HepG2 (cell line): ENCODE data around the gene USP35. TPM values are rescaled to one million over a fixed set of nuclear protein-coding genes. Genes with fewer than 3 reads are reported as not detected.

Source experiments
- ETV6 ChIP-seq: sonication (generic); formaldehyde crosslinking; conservative IDR thresholded peaks from 2 replicates; pipeline ENCODE4 v1.4.0; 2020; ENCODE audit warnings: missing genetic modification reagents
- GATAD1 ChIP-seq: IDR thresholded peaks from 2 replicates; pipeline ENCODE4 v1.6.1; 2016; ENCODE audit warnings: missing genetic modification reagents, missing compliant biosample characterization
- HCFC1 ChIP-seq: fragments of 150-350 bp; IDR thresholded peaks from 2 replicates; pipeline ENCODE4 v1.6.1; 2014; ENCODE audit warnings: low read depth, low read length
- KDM2A ChIP-seq: sonication (generic); formaldehyde crosslinking; IDR thresholded peaks from 2 replicates; pipeline ENCODE4 v1.4.0; 2020; ENCODE audit warnings: low read depth, missing genetic modification reagents, borderline replicate concordance
- MED8 ChIP-seq: sonication (generic); formaldehyde crosslinking; IDR thresholded peaks from 2 replicates; pipeline ENCODE4 v1.8.1; 2023; ENCODE audit warnings: mild to moderate bottlenecking, missing genetic modification reagents; ENCODE audit not compliant: insufficient replicate concordance
- MZF1 ChIP-seq: sonication (generic); formaldehyde crosslinking; IDR thresholded peaks from 2 replicates; pipeline ENCODE4 v1.8.1; 2023; ENCODE audit warnings: mild to moderate bottlenecking, missing genetic modification reagents, borderline replicate concordance
- NR2F2 ChIP-seq: IDR thresholded peaks from 2 replicates; pipeline ENCODE4 v1.6.1; 2012; ENCODE audit warnings: low read depth, inconsistent platforms, borderline replicate concordance
- SAP130 ChIP-seq: IDR thresholded peaks from 2 replicates; pipeline ENCODE4 v1.6.1; 2016; ENCODE audit warnings: low read depth
- ZC3H13 ChIP-seq: sonication (generic); formaldehyde crosslinking; IDR thresholded peaks from 2 replicates; pipeline ENCODE4 v1.8.1; 2023; ENCODE audit warnings: mild to moderate bottlenecking, missing genetic modification reagents, moderate library complexity
- ZFAT ChIP-seq: sonication (generic); formaldehyde crosslinking; conservative IDR thresholded peaks from 2 replicates; pipeline ENCODE4 v1.8.1; 2023; ENCODE audit warnings: missing genetic modification reagents, inconsistent platforms
- ZFP41 ChIP-seq: sonication (generic); formaldehyde crosslinking; IDR thresholded peaks from 2 replicates; pipeline ENCODE4 v1.4.0; 2020; ENCODE audit warnings: mild to moderate bottlenecking, missing genetic modification reagents, borderline replicate concordance
- ZFY ChIP-seq: sonication (generic); formaldehyde crosslinking; IDR thresholded peaks from 2 replicates; pipeline ENCODE4 v1.4.0; 2020; ENCODE audit warnings: missing genetic modification reagents
- ZFYVE20 ChIP-seq: sonication (generic); formaldehyde crosslinking; IDR thresholded peaks from 2 replicates; pipeline ENCODE4 v1.8.0; 2023; ENCODE audit warnings: low read depth, mild to moderate bottlenecking, moderate library complexity, missing genetic modification reagents, borderline replicate concordance
- ZMYM4 ChIP-seq: sonication (generic); formaldehyde crosslinking; IDR thresholded peaks from 2 replicates; pipeline ENCODE4 v1.8.1; 2023; ENCODE audit warnings: mild to moderate bottlenecking, missing genetic modification reagents
- ZNF142 ChIP-seq: sonication (generic); formaldehyde crosslinking; IDR thresholded peaks from 2 replicates; pipeline ENCODE4 v1.4.0; 2020; ENCODE audit warnings: missing genetic modification reagents
- ZNF557 ChIP-seq: sonication (generic); formaldehyde crosslinking; IDR thresholded peaks from 2 replicates; pipeline ENCODE4 v1.4.0; 2020; ENCODE audit warnings: missing genetic modification reagents
- ZNF589 ChIP-seq: sonication (generic); formaldehyde crosslinking; conservative IDR thresholded peaks from 2 replicates; pipeline ENCODE4 v1.8.0; 2022; ENCODE audit warnings: mild to moderate bottlenecking, moderate library complexity, missing genetic modification reagents
- polyA plus RNA-seq, 8 experiments: library from polyadenylated mRNA; depleted of rRNA in 3 of 8; stranded (reverse) in 7 of 8; unstranded in 1 of 8; fragments of >200 nt; fragmentation: Illumina TruSeq in 4 of 8; extraction: Trizol in 4 of 8; gene quantifications; 2 replicates each; pipeline versions ENCODE4 v1.2.1 to v1.2.3, GENCODE V29; 2011 to 2016; ENCODE audit warnings: low read depth in 4 of 8, missing spikeins in 1 of 8, mixed read lengths in 1 of 8; ENCODE audit not compliant: insufficient read depth in 1 of 8
- total RNA-seq, 5 experiments: library from RNA; depleted of rRNA; stranded (reverse); fragments of >200 nt; fragmentation: Illumina TruSeq; extraction: Trizol; gene quantifications; 2 replicates each; pipeline ENCODE4 v1.2.3, GENCODE V29; 2016; ENCODE audit warnings: low read depth in 1 of 5
- TF ChIP-seq, protein P1 (sequence below): sonication (generic); formaldehyde crosslinking; IDR thresholded peaks from 2 replicates; pipeline ENCODE4 v1.4.0; 2020; ENCODE audit warnings: missing genetic modification reagents
- TF ChIP-seq, protein P2 (sequence below): sonication (generic); formaldehyde crosslinking; IDR thresholded peaks from 2 replicates; pipeline ENCODE4 v1.8.1; 2022; ENCODE audit warnings: mild to moderate bottlenecking, missing genetic modification reagents

Gene USP35
- total and polyA plus RNA-seq, 2 of the 13 experiments (the other 11 are each of a cell fraction or from before 2014, with no cell fraction given): 4.6 to 7.7 TPM

- TF ChIP-seq MZF1 (CRISPR knock-in tag) (no peak), ZFP41 (CRISPR knock-in tag) (peak; percentile 63; the same call in 1 of the 2 replicates), ZMYM4 (CRISPR knock-in tag) (peak; percentile 94), ZFY (CRISPR knock-in tag) (peak; percentile 62), ZNF589 (peak; percentile 91), ETV6 (CRISPR knock-in tag) (peak; percentile 61; the same call in 1 of the 2 replicates), ZC3H13 (CRISPR knock-in tag) (peak; percentile 92; the same call in 1 of the 2 replicates), HCFC1 (peak; percentile 62), ZFAT (CRISPR knock-in tag) (no peak), SAP130 (CRISPR knock-in tag) (peak; percentile 94), GATAD1 (peak; percentile 94), KDM2A (CRISPR knock-in tag) (peak; percentile 63; the same call in 1 of the 2 replicates), ZNF142 (CRISPR knock-in tag) (peak; percentile 80), ZNF557 (CRISPR knock-in tag) (peak; percentile 26; the same call in 1 of the 2 replicates), ZFYVE20 (peak; percentile 79; the same call in 1 of the 2 replicates), MED8 (CRISPR knock-in tag) (peak; percentile 18), NR2F2 (0 out of 2 replicates have a peak, but pooled peaks have one; percentile 14)
- TF ChIP-seq, protein P1, sequence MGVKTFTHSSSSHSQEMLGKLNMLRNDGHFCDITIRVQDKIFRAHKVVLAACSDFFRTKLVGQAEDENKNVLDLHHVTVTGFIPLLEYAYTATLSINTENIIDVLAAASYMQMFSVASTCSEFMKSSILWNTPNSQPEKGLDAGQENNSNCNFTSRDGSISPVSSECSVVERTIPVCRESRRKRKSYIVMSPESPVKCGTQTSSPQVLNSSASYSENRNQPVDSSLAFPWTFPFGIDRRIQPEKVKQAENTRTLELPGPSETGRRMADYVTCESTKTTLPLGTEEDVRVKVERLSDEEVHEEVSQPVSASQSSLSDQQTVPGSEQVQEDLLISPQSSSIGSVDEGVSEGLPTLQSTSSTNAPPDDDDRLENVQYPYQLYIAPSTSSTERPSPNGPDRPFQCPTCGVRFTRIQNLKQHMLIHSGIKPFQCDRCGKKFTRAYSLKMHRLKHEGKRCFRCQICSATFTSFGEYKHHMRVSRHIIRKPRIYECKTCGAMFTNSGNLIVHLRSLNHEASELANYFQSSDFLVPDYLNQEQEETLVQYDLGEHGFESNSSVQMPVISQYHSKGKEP: peak; percentile 77; the same call in 1 of the 2 replicates
- TF ChIP-seq, protein P2, sequence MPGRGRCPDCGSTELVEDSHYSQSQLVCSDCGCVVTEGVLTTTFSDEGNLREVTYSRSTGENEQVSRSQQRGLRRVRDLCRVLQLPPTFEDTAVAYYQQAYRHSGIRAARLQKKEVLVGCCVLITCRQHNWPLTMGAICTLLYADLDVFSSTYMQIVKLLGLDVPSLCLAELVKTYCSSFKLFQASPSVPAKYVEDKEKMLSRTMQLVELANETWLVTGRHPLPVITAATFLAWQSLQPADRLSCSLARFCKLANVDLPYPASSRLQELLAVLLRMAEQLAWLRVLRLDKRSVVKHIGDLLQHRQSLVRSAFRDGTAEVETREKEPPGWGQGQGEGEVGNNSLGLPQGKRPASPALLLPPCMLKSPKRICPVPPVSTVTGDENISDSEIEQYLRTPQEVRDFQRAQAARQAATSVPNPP (CRISPR knock-in tag): peak; percentile 94
Observed at GRCh38 chr11:78139422-78140391, 49.0 kb upstream of the USP35 start, which contains the start of gene ALG8 (continued).
